CD4-positive, alpha-beta T cell treated with Interleukin-12 subunit alpha and Interleukin-12 subunit beta, for 1 hour (primary cell): ENCODE data around the gene ZNF518B.

Experiments
- DNase-seq: peaks from one replicate; pipeline ENCODE4 v3.0.0-alpha.2; 2020

Gene ZNF518B

GRCh38 chr4:10457255-10457801 lies at the start of gene ZNF518B:
ZNF518B (minus strand) TSS chr4:10457426; CDS start chr4:10446328, 11,098 bp downstream.
- peak; percentile 85 for DNase-seq

DNA sequence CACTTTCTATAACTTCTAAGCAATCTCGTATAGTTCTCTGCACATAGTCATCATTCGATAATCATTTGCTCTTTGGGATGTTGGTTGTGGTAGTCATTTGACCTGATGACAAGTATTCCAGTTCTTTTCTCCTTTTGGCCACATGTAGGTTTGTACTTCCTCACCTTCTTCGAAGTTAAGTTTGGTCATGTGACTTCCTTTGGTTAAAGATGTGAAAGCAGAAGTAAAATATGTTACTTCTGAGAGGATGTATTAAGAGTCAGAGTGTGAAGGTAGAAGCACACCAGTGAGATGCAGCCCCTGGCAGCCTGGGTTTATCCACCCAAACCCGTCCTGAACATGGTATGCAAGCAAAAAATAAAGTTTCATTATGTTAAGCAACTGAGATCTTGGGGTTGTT lies 48.9 kb upstream of the ZNF518B start:
- no peak for DNase-seq

GRCh38 chr4:10504570-10505179 lies 47.4 kb upstream of the ZNF518B start:
- DNase-seq = no peak

DNA sequence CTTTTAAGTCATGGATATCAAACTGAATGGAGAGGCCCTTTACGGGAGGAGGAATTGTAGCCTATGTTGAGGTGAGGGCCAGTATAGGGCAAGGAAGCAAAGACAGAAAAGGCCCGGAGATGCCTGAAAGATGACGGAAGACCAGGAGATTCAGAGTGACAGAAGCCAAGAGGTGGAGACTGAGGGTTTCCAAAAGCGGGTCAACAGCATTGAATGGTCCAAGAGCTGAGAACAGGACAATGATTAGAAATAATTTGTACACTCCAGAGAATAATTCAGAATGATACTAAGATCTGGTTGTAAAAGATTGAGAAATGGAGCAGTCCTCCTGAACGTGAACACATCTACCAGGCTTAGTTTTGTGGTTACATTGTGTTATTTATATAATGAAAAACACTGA lies 45.5 kb upstream of the ZNF518B start:
- no peak for DNase-seq

DNA sequence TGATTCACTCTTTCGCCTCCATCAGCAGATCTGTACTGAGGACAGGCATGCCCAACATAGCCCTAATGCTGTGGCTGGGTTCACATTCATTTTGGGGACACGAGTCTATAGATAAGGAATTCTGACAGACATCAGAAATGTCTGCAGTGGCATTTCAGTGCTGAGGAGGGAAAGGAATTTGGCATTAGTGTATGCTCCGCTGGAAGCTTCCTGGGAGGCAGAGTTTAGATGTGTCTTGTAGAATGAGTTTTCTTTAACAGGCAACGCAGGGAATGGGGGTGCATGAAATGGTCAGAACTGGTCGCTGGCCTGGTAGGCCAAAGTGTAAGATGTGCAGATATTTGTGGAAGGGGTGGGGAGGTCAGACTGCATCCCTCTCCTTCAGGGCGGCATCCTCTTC lies 43.5 kb upstream of the ZNF518B start:
- no peak for DNase-seq

DNA sequence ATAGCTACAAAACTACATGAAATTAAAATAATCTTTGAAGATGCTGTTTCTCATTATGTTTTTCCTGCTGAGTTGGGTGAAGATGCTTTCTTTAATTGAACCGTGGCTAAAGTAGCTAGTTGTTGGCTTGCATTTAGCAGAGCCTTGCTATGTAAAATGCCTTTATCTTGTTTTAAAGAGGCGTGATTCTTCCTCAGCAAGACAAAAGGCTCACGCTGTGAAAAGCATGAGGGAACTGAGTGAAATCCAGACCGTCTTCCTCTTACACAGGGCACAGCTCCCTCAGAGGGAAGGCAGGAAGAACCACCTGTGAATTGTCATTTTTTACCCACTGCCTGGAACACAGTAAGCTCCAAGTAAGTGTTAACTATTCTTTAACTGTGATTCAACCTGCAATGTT lies 39.0 kb upstream of the ZNF518B start:
- DNase-seq = no peak

DNA sequence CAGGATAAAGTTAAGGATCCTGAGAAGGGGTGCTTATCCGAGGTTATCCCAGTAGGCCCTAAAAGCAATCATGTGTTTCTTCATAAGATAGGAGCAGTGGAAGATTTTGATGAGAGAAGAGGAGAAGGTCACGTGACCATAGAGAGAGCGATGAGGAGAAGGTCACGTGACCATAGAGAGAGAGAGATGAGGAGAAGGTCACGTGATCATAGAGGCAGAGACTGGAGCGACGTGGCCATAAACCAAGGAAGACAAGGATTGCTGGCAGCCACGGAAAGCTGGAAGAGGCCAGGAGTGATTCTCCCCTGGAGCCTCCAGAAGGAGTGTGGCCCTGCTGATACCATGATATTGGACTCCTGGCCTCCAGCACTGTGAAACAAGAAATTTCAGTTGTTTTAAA lies 38.4 kb upstream of the ZNF518B start:
- no peak for DNase-seq

GRCh38 chr4:10492464-10492863 lies 35.2 kb upstream of the ZNF518B start:
- DNase-seq = no peak

DNA sequence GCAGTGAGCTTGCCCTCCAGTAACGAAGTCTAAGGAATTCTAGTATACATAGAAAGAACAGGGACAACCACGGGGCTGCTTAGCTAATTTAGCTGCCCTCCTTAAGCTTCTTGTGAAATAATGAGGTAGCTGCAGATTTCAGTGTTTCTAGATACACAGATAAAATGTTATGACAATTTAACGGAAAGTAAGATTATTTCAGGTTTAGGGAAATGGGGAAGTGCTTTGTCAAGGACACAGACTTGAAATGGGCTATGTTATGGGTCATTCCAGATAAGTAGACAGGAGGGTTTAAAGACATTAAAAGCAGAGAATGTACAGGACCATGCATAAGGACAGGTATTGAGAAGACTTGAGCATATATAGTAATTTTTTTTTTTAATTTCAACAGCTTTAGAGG lies 34.2 kb upstream of the ZNF518B start:
- DNase-seq = no peak

DNA sequence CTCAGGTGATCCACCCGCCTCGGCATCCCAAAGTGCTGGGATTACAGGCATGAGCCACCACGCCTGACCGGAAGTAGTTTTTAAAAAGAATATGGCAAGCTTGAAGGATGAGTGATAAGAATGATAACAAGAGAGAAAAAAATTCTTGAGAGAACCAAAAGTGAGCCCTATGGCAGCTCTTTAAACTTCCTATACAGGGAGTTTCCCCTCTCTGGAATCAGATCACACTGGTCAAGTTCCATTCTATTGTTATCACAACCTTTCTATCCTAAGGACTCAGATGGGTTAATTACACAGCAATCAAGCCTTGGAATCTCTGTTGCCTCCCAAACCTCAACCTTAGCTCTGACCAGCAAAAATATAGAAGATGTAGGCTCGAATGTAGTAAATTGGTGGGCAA lies 33.8 kb upstream of the ZNF518B start:
- no peak for DNase-seq

DNA sequence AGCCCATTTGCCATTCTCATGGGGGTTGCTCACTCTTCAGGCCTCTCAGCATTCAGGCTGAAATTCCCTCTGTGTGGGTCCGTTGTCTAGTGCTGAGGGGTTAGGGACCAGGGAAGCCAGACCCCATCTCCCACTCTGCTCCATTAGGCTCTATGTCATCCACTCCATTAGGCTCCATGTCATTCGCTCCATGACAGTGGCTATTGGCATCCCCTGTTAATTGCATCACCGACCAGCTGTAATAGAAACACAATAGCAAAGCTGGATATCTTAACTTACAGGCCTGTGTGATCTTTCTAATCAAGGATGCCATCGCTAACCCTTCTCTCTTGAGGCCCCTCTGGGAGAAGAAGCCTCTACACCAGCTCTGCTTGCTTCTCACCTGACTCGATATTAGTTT lies 25.7 kb upstream of the ZNF518B start:
- DNase-seq = no peak

GRCh38 chr4:10480616-10481015 lies 23.4 kb upstream of the ZNF518B start:
- no peak for DNase-seq

DNA sequence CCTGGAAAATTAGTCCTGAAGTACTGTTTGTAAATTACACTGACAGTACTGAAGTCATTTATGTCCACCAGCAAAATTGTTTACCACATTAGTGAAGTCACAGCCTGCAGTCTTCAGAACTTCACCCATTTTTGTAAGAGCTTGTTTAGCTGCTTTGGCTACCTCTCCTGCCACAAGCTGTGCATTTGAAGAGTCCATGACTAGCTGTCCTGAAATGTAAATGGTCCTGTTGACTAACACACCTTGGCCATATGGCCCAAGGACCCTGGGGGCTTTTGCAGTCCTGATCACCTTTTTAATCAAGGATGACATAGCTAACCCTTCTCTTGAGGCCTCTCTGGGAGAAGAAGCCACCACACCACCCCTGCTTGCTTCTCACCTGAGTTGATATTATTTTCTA lies 21.4 kb upstream of the ZNF518B start:
- DNase-seq = no peak

GRCh38 chr4:10470505-10470904 lies 13.3 kb upstream of the ZNF518B start:
- DNase-seq = no peak

- DNase-seq = no peak
Observed at GRCh38 chr4:10466161-10466560, 8.9 kb upstream of the ZNF518B start.

GRCh38 chr4:10462876-10463275 lies 5.7 kb upstream of the ZNF518B start:
- no peak for DNase-seq

DNA sequence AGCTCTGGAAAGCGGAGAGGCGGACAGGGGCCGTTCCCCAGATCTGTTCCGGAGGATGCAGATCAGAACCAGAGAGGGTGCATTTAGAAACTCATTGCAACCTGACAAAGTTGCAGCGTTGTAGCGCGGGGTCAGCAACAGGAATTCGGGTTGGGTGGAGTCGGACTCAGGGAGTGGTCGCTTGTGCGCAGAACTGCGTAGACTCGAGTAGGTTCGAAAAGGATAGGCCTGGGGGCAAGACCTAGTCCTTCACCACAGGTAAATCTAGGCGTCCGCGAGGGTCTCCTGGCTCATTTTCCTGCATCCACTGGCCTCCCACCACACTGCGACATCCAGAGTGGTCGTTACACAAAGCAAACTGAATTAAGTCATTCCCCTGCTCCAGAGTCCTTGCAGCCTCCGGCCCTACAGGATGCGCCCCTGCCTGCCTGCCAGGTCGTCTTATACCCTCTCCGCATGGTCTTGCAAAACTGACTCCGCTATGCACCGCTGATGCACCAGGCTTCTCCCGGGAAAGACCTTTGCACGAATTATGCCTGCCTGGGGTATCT lies 4.7 kb upstream of the ZNF518B start:
- no peak for DNase-seq

DNA sequence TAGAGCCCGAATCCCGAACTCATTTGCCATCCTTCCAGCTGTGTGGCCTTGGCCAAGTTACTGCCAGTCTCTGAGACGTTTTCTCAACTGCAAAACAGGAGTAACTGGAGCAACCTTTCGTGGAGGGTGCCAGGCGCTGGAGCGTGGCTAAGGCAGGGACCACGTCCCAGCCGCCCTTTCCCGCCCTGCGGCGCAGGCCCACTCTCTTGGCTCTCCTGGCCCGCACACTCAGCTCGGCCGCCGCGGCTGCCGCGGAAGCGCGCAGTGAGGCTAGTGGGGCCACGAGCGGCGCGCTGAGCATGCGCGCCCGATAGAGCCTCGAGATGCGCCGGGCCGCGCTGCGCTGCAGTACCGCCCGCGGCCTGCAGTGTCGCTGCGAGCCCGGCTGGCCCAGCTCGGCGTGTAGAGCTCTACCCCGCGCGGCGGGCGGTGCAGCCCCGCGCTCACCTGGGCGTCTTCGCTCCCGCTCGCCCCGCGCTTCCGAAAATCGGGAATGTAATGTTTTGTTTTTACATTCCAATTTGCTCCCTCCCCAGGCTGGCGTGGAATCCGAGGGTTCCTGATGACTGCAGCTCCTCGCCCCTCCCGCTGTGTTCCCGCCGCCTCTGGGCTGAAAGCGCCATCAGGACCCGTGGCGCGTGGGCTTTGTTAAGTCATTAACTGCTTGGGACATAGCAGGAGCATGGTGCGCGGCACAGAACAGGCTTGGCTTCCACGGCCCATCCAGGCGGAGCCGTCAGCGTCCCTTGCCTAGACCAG lies 4.0 kb upstream of the ZNF518B start:
- DNase-seq = peak; percentile 83

DNA sequence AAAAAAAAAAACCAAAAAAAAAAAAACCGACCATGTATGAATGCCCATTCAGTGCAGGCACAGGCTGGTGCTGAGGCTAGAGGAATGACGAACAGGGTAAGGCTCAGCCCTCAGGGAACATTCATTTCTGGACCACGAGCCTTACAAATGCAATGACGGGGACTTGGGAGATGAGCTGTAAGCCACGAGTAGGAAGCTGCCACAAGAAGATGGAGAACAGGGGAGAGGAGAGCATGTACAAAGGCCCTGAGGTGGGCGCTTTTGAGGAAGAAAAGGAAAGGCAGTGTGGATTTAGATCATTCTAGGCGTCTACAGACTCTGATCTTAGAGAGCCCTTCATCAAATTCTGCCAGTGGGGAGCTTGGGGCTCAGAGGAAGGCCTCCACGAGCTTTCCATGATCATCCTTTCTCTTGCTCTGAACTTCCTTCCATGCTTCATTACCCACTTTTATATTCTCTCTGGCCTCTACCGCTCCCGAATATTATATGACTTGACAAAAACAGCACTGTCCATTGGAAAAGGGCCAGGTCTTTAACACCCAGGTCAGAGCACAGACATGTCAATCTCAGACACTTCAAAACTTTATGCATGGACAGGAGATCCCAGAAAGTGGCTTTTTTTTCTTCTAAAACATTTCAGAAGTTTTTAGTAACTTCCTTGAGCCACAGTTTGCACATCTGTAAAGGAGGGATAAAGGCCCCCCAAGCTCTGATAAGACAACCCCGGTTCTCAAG lies 3.3 kb upstream of the ZNF518B start:
- no peak for DNase-seq

DNA sequence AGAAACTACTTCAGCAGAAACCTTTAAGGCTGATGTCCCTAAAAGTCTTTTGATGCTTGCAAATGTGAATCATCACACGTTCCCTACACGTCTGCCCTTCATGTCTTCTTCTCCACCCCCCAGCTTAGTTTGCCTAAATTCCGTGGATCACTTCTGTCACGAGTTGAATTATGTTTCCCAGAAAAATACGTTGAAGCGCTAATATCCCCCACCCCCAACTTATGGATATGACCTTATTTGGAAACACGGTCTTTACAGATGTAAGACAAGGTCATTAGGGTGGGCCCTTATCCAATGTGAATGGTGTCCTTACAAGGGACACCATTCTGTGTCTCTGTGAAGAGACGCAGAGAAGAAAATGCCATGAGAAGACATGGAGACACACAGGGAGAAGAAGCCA lies 2.1 kb upstream of the ZNF518B start:
- no peak for DNase-seq

GRCh38 chr4:10458177-10458576 lies 951 bp upstream of the ZNF518B start:
- DNase-seq = no peak

DNA sequence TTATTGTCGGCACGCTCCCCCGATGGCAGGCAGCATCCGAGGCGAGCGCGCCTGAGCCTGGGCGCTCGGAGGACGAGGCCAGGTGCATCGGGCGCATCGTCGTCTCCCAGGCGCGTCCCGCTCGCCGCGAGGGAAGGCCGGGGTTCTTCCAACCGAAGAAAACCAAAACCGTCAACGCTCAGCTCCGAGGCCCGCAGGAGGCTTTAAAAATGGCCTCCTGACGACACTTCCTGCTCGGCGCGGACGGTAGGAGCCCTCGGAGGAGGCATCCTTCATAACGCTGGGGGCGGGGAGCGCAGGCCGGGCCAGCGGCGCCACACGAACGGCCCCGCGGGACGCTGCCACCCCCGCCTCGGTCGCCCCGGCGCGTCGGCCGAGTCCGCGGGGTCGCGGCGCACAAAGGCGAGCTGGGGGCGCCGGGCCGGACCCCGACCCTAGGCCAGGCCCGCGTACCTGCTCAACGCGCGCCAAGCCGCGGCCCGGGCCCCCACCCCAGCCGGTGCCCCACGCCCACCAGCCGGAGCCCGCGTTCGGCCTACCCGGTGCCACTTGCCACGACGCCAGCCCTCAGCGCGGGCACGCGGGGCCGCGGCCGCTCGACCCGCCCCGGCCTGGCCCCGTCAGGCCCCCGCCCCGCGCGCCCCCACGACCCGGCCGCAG lies 501 bp downstream of the ZNF518B start:
- DNase-seq = peak; percentile 65

DNA sequence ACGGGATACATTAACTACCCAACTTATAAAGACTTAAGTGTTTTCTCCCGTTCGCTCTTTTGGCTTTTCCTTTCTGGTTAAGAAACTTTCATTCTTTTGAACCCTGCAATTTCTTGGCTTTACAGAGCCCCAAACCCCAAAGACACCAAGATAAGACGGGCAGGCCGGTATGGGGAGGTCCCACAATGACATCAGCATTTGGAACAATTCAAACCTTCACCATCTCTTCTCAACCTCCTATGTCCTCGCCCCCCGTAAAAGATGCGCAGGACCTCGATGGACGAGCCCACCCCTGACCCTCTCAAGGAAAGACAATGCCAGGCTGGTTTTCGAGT lies 999 bp downstream of the ZNF518B start:
- no peak for DNase-seq
